Central memory CD8-positive, alpha-beta T cell (primary cell): ENCODE results near the gene NGF.

ENCODE experiments used
- ATAC-seq: fragments of 150-1000 bp; cut with Tn5 transposase; replicated peaks from 2 replicates; pipeline ENCODE4 v1.10.0; 2022; ENCODE audit warnings: mild to moderate bottlenecking, moderate FRiP score, moderate number of reproducible peaks; ENCODE audit not compliant: poor library complexity, severe bottlenecking; ENCODE audit errors: extremely low read depth
- DNase-seq, 2 donors: peaks; one replicate each; pipeline ENCODE4 v3.0.0; 2021; ENCODE audit warnings: low spot score in 2 of 2
- H3K27ac Mint-ChIP-seq: one replicate; pipeline ENCODE4 v1.8.0; 2022; ENCODE audit warnings: low read depth, mild to moderate bottlenecking, moderate library complexity, mixed read lengths
- H3K27me3 Mint-ChIP-seq: one replicate; pipeline ENCODE4 v1.8.0; 2022; ENCODE audit warnings: mixed read lengths
- H3K36me3 Mint-ChIP-seq: one replicate; pipeline ENCODE4 v1.8.0; 2022; ENCODE audit warnings: mild to moderate bottlenecking, moderate library complexity, mixed read lengths; ENCODE audit not compliant: insufficient read depth
- H3K4me1 Mint-ChIP-seq: one replicate; pipeline ENCODE4 v1.8.0; 2022; ENCODE audit warnings: mixed read lengths
- H3K4me3 Mint-ChIP-seq: one replicate; pipeline ENCODE4 v1.8.0; 2022; ENCODE audit warnings: mild to moderate bottlenecking, moderate library complexity, mixed read lengths
- H3K9me3 Mint-ChIP-seq: one replicate; pipeline ENCODE4 v1.8.0; 2022; ENCODE audit warnings: mixed read lengths

The NGF gene

GRCh38 chr1:115283249-115283648, 54.8 kb downstream of the NGF start:
- Mint-ChIP-seq H3K9me3 (no peaks in the 10 kb centered on the region), H3K27ac (no peak overlapping the region), H3K27me3 (no peaks in the 10 kb centered on the region), H3K4me3 (no peak overlapping the region), H3K36me3 (peaks cover 2% of the 10 kb centered on the region), H3K4me1 (no peaks in the 10 kb centered on the region)
- no peak for ATAC-seq
- DNase-seq: no peak

GRCh38 chr1:115282807-115283208, 55.2 kb downstream of the NGF start:
- ATAC-seq: no peak
- Mint-ChIP-seq H3K36me3 (peaks cover 2% of the 10 kb centered on the region), H3K9me3 (no peaks in the 10 kb centered on the region), H3K4me1 (no peaks in the 10 kb centered on the region), H3K27me3 (no peaks in the 10 kb centered on the region), H3K4me3 (no peak overlapping the region), H3K27ac (no peak overlapping the region)
- no peak for DNase-seq

GRCh38 chr1:115281143-115281542, 56.9 kb downstream of the NGF start:
- Mint-ChIP-seq H3K9me3 (peaks cover 5% of the 10 kb centered on the region), H3K36me3 (no peaks in the 10 kb centered on the region), H3K4me1 (no peaks in the 10 kb centered on the region), H3K27me3 (no peaks in the 10 kb centered on the region), H3K4me3 (no peak overlapping the region), H3K27ac (no peak overlapping the region)
- ATAC-seq: no peak
- no peak for DNase-seq

- Mint-ChIP-seq H3K36me3 (no peaks in the 10 kb centered on the region), H3K4me1 (no peaks in the 10 kb centered on the region), H3K27me3 (no peaks in the 10 kb centered on the region), H3K27ac (no peak overlapping the region), H3K4me3 (no peak overlapping the region), H3K9me3 (peaks cover 5% of the 10 kb centered on the region)
- ATAC-seq (no peak), DNase-seq (no peak)
These were observed 58.0 kb downstream of the NGF start for GRCh38 chr1:115280064-115280463.

GRCh38 chr1:115278211-115278610, 59.8 kb downstream of the NGF start:
- Mint-ChIP-seq H3K9me3 (peaks cover 5% of the 10 kb centered on the region), H3K27ac (no peak overlapping the region), H3K4me3 (no peak overlapping the region), H3K4me1 (no peaks in the 10 kb centered on the region), H3K36me3 (no peaks in the 10 kb centered on the region), H3K27me3 (peaks cover 7% of the 10 kb centered on the region)
- no peak for ATAC-seq
- no peak for DNase-seq

GRCh38 chr1:115277276-115277675, 60.8 kb downstream of the NGF start:
- H3K4me1 Mint-ChIP-seq: no peaks in the 10 kb centered on the region
- DNase-seq: no peak
- H3K27me3 Mint-ChIP-seq: peaks cover 16% of the 10 kb centered on the region

GRCh38 chr1:115275216-115275615, 62.8 kb downstream of the NGF start:
- DNase-seq: no peak
- Mint-ChIP-seq H3K4me1 (no peaks in the 10 kb centered on the region), H3K27me3 (peaks cover 16% of the 10 kb centered on the region), H3K27ac (no peak overlapping the region), H3K4me3 (no peak overlapping the region), H3K36me3 (no peaks in the 10 kb centered on the region), H3K9me3 (peaks cover 5% of the 10 kb centered on the region)
- no peak for ATAC-seq

More at GRCh38 chr1:115277276-115277675, 60.8 kb downstream of the NGF start:
- ATAC-seq: no peak
- Mint-ChIP-seq H3K4me3 (no peak overlapping the region), H3K27ac (no peak overlapping the region), H3K9me3 (peaks cover 5% of the 10 kb centered on the region), H3K36me3 (no peaks in the 10 kb centered on the region)

- H3K9me3 Mint-ChIP-seq: peaks cover 5% of the 10 kb centered on the region
- no peaks in the 10 kb centered on the region for H3K36me3 Mint-ChIP-seq
- peaks cover 16% of the 10 kb centered on the region for H3K27me3 Mint-ChIP-seq
These were observed 63.6 kb downstream of the NGF start for GRCh38 chr1:115274467-115274866.

GRCh38 chr1:115266729-115267421, 71.2 kb downstream of the NGF start:
- DNase-seq (no peak), ATAC-seq (no peak)
- Mint-ChIP-seq H3K36me3 (no peaks in the 10 kb centered on the region), H3K4me1 (no peaks in the 10 kb centered on the region), H3K27me3 (peaks cover 24% of the 10 kb centered on the region), H3K27ac (no peak overlapping the region), H3K4me3 (no peak overlapping the region), H3K9me3 (no peaks in the 10 kb centered on the region)

More at GRCh38 chr1:115274467-115274866, 63.6 kb downstream of the NGF start:
- ATAC-seq (no peak), DNase-seq (no peak)
- no peak overlapping the region for H3K27ac Mint-ChIP-seq
- no peak overlapping the region for H3K4me3 Mint-ChIP-seq
- no peaks in the 10 kb centered on the region for H3K4me1 Mint-ChIP-seq

GRCh38 chr1:115265099-115265498, 73.0 kb downstream of the NGF start:
- Mint-ChIP-seq H3K27ac (no peak overlapping the region), H3K36me3 (no peaks in the 10 kb centered on the region), H3K9me3 (no peaks in the 10 kb centered on the region), H3K27me3 (peaks cover 39% of the 10 kb centered on the region), H3K4me3 (no peak overlapping the region), H3K4me1 (no peaks in the 10 kb centered on the region)
- no peak for DNase-seq
- no peak for ATAC-seq

- ATAC-seq: no peak
- H3K9me3 Mint-ChIP-seq: peaks cover 13% of the 10 kb centered on the region
- peaks cover 53% of the 10 kb centered on the region for H3K27me3 Mint-ChIP-seq
- no peak overlapping the region for H3K27ac Mint-ChIP-seq
- no peaks in the 10 kb centered on the region for H3K4me1 Mint-ChIP-seq
- no peak overlapping the region for H3K4me3 Mint-ChIP-seq
- H3K36me3 Mint-ChIP-seq: no peaks in the 10 kb centered on the region
- no peak for DNase-seq
These were observed 75.2 kb downstream of the NGF start for GRCh38 chr1:115262886-115263285.

GRCh38 chr1:115261496-115261895, 76.6 kb downstream of the NGF start:
- no peak overlapping the region for H3K27ac Mint-ChIP-seq
- H3K9me3 Mint-ChIP-seq: peaks cover 16% of the 10 kb centered on the region
- H3K4me3 Mint-ChIP-seq: no peak overlapping the region
- DNase-seq (no peak), ATAC-seq (no peak)
- no peaks in the 10 kb centered on the region for H3K36me3 Mint-ChIP-seq
- no peaks in the 10 kb centered on the region for H3K4me1 Mint-ChIP-seq
- peaks cover 52% of the 10 kb centered on the region for H3K27me3 Mint-ChIP-seq

GRCh38 chr1:115258302-115258866, 79.7 kb downstream of the NGF start:
- Mint-ChIP-seq H3K4me1 (no peaks in the 10 kb centered on the region), H3K27ac (no peak overlapping the region), H3K27me3 (peaks cover 37% of the 10 kb centered on the region), H3K36me3 (no peaks in the 10 kb centered on the region), H3K9me3 (peaks cover 16% of the 10 kb centered on the region), H3K4me3 (no peak overlapping the region)
- DNase-seq: no peak
- ATAC-seq: no peak
